ENCODE data around the gene COL27A1.

DNA sequence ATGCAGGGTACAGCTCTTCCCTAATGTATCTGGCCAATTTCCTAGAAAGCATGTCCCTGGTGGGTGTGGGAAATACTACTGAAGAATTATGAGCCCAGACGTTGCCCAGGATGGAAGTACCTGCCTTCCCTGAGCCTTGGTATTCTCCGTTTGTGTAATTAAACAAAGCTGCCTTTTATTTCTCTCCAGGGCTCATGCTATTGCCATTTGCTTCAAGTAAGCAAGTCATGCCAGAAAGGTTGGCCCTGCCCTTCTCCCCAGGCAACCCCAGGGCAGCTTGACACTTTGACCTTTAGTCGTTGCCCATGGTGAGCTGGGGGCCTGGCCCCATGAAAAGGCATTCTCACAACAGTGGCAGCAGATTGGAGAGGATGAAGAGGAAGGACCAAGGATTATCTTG is 4.4 kb downstream of the COL27A1 start:
- TF ChIP-seq CTCF (conservative IDR thresholded peaks at IDR 0.05) (no peak), ZFX (IDR thresholded peaks at IDR 0.05) (no peak)

Data from C4-2B (cell line).